Thymus (tissue), 11 donors: Measurements from ENCODE around the gene SHTN1. TPM values are rescaled to one million over a fixed set of nuclear protein-coding genes. Genes with fewer than 3 reads are reported as not detected.

ENCODE experiments used
- DNase-seq, 9 donors: peaks; one replicate each; pipeline ENCODE4 v3.0.0-alpha.2; 2013; ENCODE audit warnings: low spot score in 9 of 9, low read depth in 6 of 9, missing footprints in 1 of 9
- H3K27ac ChIP-seq, 2 donors: one replicate each; pipeline ENCODE4 v1.5.1; 2013; ENCODE audit warnings: control low read depth in 1 of 2, low read depth in 1 of 2, low read length in 1 of 2, mild to moderate bottlenecking in 1 of 2, moderate library complexity in 1 of 2
- H3K27me3 ChIP-seq, 2 donors: one replicate each; pipeline ENCODE4 v1.5.1; 2013; ENCODE audit warnings: low read length in 1 of 2; ENCODE audit not compliant: control insufficient read depth in 2 of 2, insufficient read depth in 1 of 2
- H3K36me3 ChIP-seq, 2 donors: one replicate each; pipeline ENCODE4 v1.5.1; 2013; ENCODE audit warnings: low read length in 1 of 2, mild to moderate bottlenecking in 1 of 2, moderate library complexity in 1 of 2; ENCODE audit not compliant: control insufficient read depth in 2 of 2, insufficient read depth in 2 of 2
- H3K4me1 ChIP-seq, 2 donors: one replicate each; pipeline ENCODE4 v1.5.1; 2013; ENCODE audit warnings: low read length in 2 of 2; ENCODE audit not compliant: control insufficient read depth in 2 of 2, insufficient read depth in 2 of 2
- H3K4me3 ChIP-seq, 2 donors: one replicate each; pipeline ENCODE4 v1.5.1; 2013; ENCODE audit warnings: low read length in 2 of 2, control low read depth in 1 of 2, mild to moderate bottlenecking in 1 of 2
- H3K9me3 ChIP-seq, 2 donors: one replicate each; pipeline ENCODE4 v1.5.1; 2013; ENCODE audit warnings: low read length in 1 of 2, mild to moderate bottlenecking in 1 of 2; ENCODE audit not compliant: control insufficient read depth in 2 of 2, insufficient read depth in 1 of 2
- WGBS: extraction: QIAGEN DNeasy Blood & Tissue Kit; methylation state at CpG from one replicate; pipeline ENCODE4 v1.1.7; 2013; 5-methylcytosine and 5-hydroxymethylcytosine counted together
- polyA plus RNA-seq: library from polyadenylated mRNA; stranded (reverse); fragments of 200-250 nt; gene quantifications from one replicate; pipeline ENCODE4 v1.2.3, GENCODE V29; 2013
- total RNA-seq: library from RNA; stranded (reverse); fragments of 120-200 nt; gene quantifications from one replicate; pipeline ENCODE4 v1.2.4, GENCODE V29; 2013
- donor health status: healthy.

SHTN1 gene
- total and polyA plus RNA-seq, 2 donors: 5.8 to 23.0 TPM

DNA sequence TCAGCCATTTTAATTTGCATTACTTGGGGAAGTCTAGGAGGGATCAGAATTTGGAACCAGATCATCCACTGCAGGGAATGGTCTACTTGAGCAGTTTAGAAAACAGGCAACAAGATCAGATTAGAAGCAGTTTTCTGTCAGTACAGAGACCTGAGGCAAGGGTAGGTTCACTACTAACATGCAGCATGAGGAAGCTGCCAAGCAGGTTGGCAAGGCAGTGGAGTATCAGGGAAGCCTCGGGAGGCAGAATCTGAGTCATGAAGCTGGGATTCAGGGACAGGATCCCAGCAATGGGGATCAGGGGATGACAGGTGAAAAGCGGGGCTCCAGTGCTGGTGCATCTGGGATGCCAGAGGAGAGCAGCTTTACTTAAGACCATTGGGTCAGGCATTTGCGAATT is 127.6 kb downstream of the SHTN1 start:
- H3K4me1 ChIP-seq: no peaks in the 10 kb centered on the region
- DNase-seq: no peak
- H3K27me3 ChIP-seq: no peaks in the 10 kb centered on the region
- H3K36me3 ChIP-seq: no peaks in the 10 kb centered on the region
- 97% methylated on average over 3 of the region's 3 CpGs for WGBS
- no peak overlapping the region for H3K4me3 ChIP-seq
- no peak overlapping the region for H3K27ac ChIP-seq
- no peaks in the 10 kb centered on the region for H3K9me3 ChIP-seq

- 97% methylated on average over 2 of the region's 2 CpGs for WGBS
- Histone ChIP-seq H3K4me1 (no peaks in the 10 kb centered on the region), H3K4me3 (no peak overlapping the region), H3K27ac (no peak overlapping the region), H3K27me3 (no peaks in the 10 kb centered on the region), H3K9me3 (no peaks in the 10 kb centered on the region), H3K36me3 (no peaks in the 10 kb centered on the region)
- no peak for DNase-seq
These were observed 129.1 kb downstream of the SHTN1 start for GRCh38 chr10:116875897-116876296.

GRCh38 chr10:116873134-116873533 is 131.9 kb downstream of the SHTN1 start:
- no peaks in the 10 kb centered on the region for H3K4me1 ChIP-seq
- no peaks in the 10 kb centered on the region for H3K9me3 ChIP-seq
- DNase-seq: no peak
- H3K27ac ChIP-seq: no peak overlapping the region
- H3K27me3 ChIP-seq: no peaks in the 10 kb centered on the region
- no peak overlapping the region for H3K4me3 ChIP-seq
- no peaks in the 10 kb centered on the region for H3K36me3 ChIP-seq
- 86% methylated on average over 2 of the region's 2 CpGs for WGBS

DNA sequence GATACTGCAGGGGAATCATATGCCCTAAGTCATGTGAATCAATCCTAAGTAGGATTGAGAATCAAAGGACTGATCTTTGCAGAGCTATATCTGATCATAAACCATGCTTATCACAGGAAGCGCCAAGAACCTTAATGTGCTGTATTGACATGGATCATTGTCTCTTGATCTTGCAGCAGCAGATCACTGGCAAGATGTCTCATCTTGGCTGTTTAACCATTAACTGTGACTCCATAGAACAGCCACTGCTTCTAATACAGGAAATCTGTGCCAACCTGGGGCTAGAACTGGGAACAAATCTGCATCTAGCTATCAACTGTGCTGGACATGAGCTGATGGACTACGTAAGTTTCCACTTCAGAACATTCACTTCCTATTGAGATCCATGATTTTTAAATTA is 134.0 kb downstream of the SHTN1 start:
- Histone ChIP-seq H3K4me1 (no peaks in the 10 kb centered on the region), H3K9me3 (no peaks in the 10 kb centered on the region), H3K36me3 (no peaks in the 10 kb centered on the region), H3K27me3 (no peaks in the 10 kb centered on the region), H3K4me3 (no peak overlapping the region), H3K27ac (no peak overlapping the region)
- 98% methylated on average over 2 of the region's 2 CpGs for WGBS
- no peak for DNase-seq

GRCh38 chr10:116868722-116869121 is 136.3 kb downstream of the SHTN1 start:
- Histone ChIP-seq H3K36me3 (no peaks in the 10 kb centered on the region), H3K9me3 (no peaks in the 10 kb centered on the region), H3K27ac (no peak overlapping the region), H3K27me3 (no peaks in the 10 kb centered on the region), H3K4me3 (no peak overlapping the region), H3K4me1 (no peaks in the 10 kb centered on the region)
- DNase-seq: no peak
- WGBS: 85% methylated on average over 4 of the region's 4 CpGs

DNA sequence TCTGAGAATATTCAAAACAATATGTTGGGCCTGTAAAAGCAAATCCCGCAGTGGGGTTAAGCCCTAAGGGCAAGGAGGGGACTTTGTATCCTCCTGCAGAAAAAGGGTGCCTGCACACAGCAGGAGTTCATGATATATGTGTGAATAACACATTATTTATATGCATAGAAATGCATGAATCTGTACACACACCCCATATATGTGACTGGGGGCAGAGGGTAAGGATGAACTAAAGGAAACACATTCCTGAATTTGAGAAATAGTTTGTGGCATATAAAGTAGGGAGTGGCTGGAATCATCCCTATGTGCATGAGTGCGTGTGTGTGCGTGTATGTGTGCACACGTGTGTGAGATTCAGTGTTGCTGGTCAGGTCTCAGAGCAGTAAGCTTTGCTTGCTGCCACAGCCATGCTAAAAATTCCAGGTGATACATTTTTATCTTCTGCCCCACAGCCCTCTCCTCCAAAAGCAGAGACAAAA is 136.8 kb downstream of the SHTN1 start:
- no peaks in the 10 kb centered on the region for H3K36me3 ChIP-seq
- H3K27ac ChIP-seq: no peak overlapping the region
- H3K9me3 ChIP-seq: no peaks in the 10 kb centered on the region
- no peaks in the 10 kb centered on the region for H3K4me1 ChIP-seq
- no peaks in the 10 kb centered on the region for H3K27me3 ChIP-seq
- WGBS: 87% methylated on average over 4 of the region's 4 CpGs
- DNase-seq: no peak
- H3K4me3 ChIP-seq: no peak overlapping the region

DNA sequence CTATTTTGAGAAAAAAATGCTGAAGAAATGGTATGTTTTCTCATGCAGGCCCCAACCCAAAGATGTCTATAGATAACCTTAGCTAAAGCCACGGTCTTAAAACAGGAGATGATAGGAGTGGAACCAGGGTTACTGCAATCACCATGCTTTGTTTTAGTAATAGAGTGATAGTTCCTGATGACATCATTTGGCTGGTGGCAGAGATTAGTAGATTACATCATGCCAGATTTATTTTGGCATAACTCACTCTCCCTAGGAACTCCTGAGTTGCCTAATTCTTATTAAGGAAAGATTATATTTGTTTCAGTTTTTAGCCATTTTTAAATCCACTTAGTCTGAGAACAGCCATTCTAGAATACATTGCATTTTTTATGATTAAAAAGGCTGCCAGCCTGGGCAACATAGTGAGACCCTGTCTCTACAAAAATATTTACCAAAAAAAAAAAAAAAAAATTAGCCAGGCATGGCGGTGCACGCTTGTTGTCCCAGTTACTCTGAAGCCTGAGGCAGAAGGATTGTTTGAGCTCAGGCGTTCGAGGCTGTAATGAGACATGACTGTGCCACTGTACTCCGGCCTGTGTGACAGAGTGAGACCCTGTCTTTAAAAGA is 137.9 kb downstream of the SHTN1 start:
- H3K27me3 ChIP-seq: no peaks in the 10 kb centered on the region
- DNase-seq: no peak
- no peaks in the 10 kb centered on the region for H3K36me3 ChIP-seq
- H3K27ac ChIP-seq: no peak overlapping the region
- no peak overlapping the region for H3K4me3 ChIP-seq
- no peaks in the 10 kb centered on the region for H3K4me1 ChIP-seq
- 97% methylated on average over 6 of the region's 6 CpGs for WGBS
- H3K9me3 ChIP-seq: no peaks in the 10 kb centered on the region

DNA sequence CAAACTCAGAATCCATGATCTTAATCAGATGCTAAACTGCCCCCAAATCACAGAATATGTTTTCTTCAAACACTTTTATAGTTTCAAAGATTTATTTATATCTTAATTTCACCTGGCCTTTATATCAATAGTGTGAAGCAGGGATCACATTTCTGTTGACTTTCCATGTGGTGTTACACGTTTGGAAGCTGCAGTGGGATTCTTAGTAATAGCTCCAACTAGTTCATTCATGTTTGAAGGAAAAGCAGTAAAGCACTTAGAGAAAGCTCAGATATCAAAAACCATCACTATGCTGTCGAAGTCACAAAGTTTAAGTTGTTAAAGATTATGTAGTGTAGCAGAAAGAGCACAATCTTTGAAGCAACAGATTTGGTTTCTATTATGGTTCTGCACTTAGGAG is 138.9 kb downstream of the SHTN1 start:
- no peaks in the 10 kb centered on the region for H3K9me3 ChIP-seq
- H3K27me3 ChIP-seq: no peaks in the 10 kb centered on the region
- H3K27ac ChIP-seq: peak overlapping the region in 1 of 2 donors; percentile 17
- no peak overlapping the region for H3K4me3 ChIP-seq
- H3K4me1 ChIP-seq: no peaks in the 10 kb centered on the region
- 87% methylated on average over 2 of the region's 2 CpGs for WGBS
- no peaks in the 10 kb centered on the region for H3K36me3 ChIP-seq
- DNase-seq: no peak

DNA sequence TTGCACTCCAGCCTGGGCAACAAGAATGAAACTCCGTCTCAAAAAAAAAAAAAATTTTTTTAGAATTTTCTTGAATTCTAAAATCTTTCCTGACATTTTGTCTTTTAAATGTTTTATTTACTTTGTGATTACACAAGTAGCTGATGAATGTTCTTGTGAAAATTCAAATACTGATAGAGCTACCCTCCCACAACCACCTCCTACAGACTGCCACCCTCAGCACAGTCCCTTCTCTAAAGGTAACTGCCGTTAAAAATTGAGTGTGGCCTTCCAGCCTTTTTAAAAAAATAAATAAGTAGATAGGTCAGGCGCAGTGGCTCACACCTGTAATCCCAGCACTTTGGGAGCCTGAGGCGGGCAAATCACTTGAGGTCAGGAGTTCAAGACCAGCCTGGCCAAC is 140.6 kb downstream of the SHTN1 start:
- no peak for DNase-seq
- no peaks in the 10 kb centered on the region for H3K9me3 ChIP-seq
- no peaks in the 10 kb centered on the region for H3K27me3 ChIP-seq
- H3K4me3 ChIP-seq: no peak overlapping the region
- no peaks in the 10 kb centered on the region for H3K4me1 ChIP-seq
- 98% methylated on average over 4 of the region's 4 CpGs for WGBS
- H3K36me3 ChIP-seq: no peaks in the 10 kb centered on the region
- H3K27ac ChIP-seq: no peak overlapping the region
